ENCODE results near the gene SALL3. TPM values are rescaled to one million over a fixed set of nuclear protein-coding genes. Genes with fewer than 3 reads are reported as not detected.

SALL3 gene
- total and polyA plus RNA-seq, 5 donors from 2014 or later = not detected

DNA sequence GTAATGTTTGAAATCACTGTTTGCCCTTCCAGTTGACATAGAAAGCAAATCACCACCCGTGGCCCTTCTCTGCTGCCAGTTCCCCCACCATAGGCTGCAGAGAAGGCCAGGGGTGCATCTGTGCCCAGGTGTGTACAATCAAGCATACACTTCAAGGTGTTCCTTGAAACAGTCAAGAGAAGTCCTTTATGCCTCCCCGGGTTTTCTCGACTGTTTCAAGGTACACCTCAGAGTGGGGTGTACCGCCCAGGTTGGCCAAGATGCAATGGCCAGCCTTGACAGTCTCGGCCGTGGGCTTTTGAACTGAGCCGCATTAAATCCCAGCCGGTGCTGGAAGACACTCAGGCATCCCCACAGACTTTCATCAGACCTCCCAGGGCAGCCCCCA is 68.6 kb downstream of the SALL3 start:
- no peaks in the 10 kb centered on the region for H3K27me3 ChIP-seq (ENCODE audit: control insufficient read depth, insufficient read depth, low read length)
- H3K4me1 Mint-ChIP-seq = peaks cover 0 to 1% (median 0%) of the 10 kb centered on the region in 4 donors
- no peaks in the 10 kb centered on the region for H3K4me1 ChIP-seq (ENCODE audit: control insufficient read depth, insufficient read depth, low read length, poor library complexity, severe bottlenecking)
- no peaks in the 10 kb centered on the region for H3K36me3 ChIP-seq (ENCODE audit: control insufficient read depth, insufficient read depth, low read length)
- no peaks in the 10 kb centered on the region for H3K36me3 Mint-ChIP-seq
- H3K9me3 ChIP-seq (ENCODE audit: control insufficient read depth in 2 of 2, low read length in 2 of 2) = no peaks in the 10 kb centered on the region
- no peaks in the 10 kb centered on the region for H3K9me3 Mint-ChIP-seq
- peaks cover 11% of the 10 kb centered on the region for H3K27me3 Mint-ChIP-seq
- DNase-seq (no peak), ATAC-seq (ENCODE audit: low read depth in 2 of 2) (no peak)
- no peak overlapping the region for H3K4me3 Mint-ChIP-seq
- no peak overlapping the region for H3K27ac ChIP-seq (ENCODE audit: insufficient read depth, low read length, poor library complexity, severe bottlenecking)
- H3K27ac Mint-ChIP-seq = no peak overlapping the region
- no peak overlapping the region for H3K4me3 ChIP-seq (ENCODE audit: low read depth, low read length)

DNA sequence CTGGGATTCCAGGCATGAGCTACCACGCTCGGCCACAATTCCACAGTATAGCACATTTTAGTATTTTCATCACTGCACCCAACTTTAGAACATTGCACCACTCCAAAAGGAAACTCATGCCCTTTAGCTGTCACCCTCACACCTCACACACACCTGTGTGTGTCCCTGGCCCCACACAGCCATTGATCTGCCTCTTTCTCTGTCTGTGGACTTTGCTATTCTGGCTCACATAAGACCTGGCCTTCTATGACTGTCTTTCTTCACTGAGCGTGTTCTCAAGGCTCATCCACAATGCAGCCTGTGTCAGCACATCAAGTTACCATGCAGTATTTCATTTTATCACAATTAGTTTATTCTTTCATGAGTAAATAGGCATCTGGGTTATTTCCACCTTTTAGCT is 69.9 kb downstream of the SALL3 start:
- Histone ChIP-seq H3K4me1 (ENCODE audit: control insufficient read depth, insufficient read depth, low read length, poor library complexity, severe bottlenecking) (no peaks in the 10 kb centered on the region), H3K27me3 (ENCODE audit: control insufficient read depth, insufficient read depth, low read length) (no peaks in the 10 kb centered on the region), H3K4me3 (ENCODE audit: low read depth, low read length) (no peak overlapping the region), H3K36me3 (ENCODE audit: control insufficient read depth, insufficient read depth, low read length) (no peaks in the 10 kb centered on the region), H3K27ac (ENCODE audit: insufficient read depth, low read length, poor library complexity, severe bottlenecking) (no peak overlapping the region), H3K9me3 (ENCODE audit: control insufficient read depth in 2 of 2, low read length in 2 of 2) (no peaks in the 10 kb centered on the region)
- Mint-ChIP-seq H3K4me3 (no peak overlapping the region), H3K27me3 (peaks cover 16% of the 10 kb centered on the region), H3K36me3 (no peaks in the 10 kb centered on the region), H3K9me3 (no peaks in the 10 kb centered on the region), H3K27ac (no peak overlapping the region), H3K4me1 (peaks cover 0 to 1% (median 0%) of the 10 kb centered on the region in 4 donors)
- DNase-seq (no peak), ATAC-seq (ENCODE audit: low read depth in 2 of 2) (no peak)

Other genes starting within 250 kb of the SALL3 start
- gene ATP9B, start 89.6 kb downstream of the SALL3 start, total RNA-seq = 75.3 TPM
- 10 to 100 TPM; 14.1 to 17.7 (median 15.9) TPM for gene ATP9B, start 89.6 kb downstream of the SALL3 start, polyA plus RNA-seq

Measured in CD4-positive, CD25-positive, alpha-beta regulatory T cell (primary cell).